GM12878 (cell line): Measurements from ENCODE around the gene PRKN.

ENCODE experiments used
- CTCF ChIP-seq, 3 experiments: IDR thresholded peaks in 2 of 3; conservative IDR thresholded peaks in 1 of 3; 2 replicates each; pipeline ENCODE4 v1.5.1; 2011; ENCODE audit warnings: low read depth in 3 of 3, low read length in 3 of 3, mild to moderate bottlenecking in 3 of 3, control low read depth in 2 of 3, moderate library complexity in 2 of 3, inconsistent platforms in 1 of 3, mixed read lengths in 1 of 3; ENCODE audit not compliant: control insufficient read depth in 2 of 3, insufficient read depth in 1 of 3; ENCODE audit errors: extremely low read depth in 1 of 3
- EP300 ChIP-seq, 2 experiments: fragments of 150-350 bp in 1 of 2; IDR thresholded peaks; 2 replicates each; pipeline ENCODE4 v1.6.1; 2011 to 2012; ENCODE audit warnings: low read depth in 2 of 2, low read length in 2 of 2, borderline replicate concordance in 1 of 2, improper control_type of control experiment in 1 of 2, inconsistent platforms in 1 of 2; ENCODE audit not compliant: control insufficient read depth in 1 of 2
- FOXM1 ChIP-seq: IDR thresholded peaks from 2 replicates; pipeline ENCODE4 v1.6.1; 2012; ENCODE audit warnings: low read depth, mild to moderate bottlenecking, inconsistent platforms, low read length, moderate library complexity
- GABPA ChIP-seq: IDR thresholded peaks from 2 replicates; pipeline ENCODE4 v1.6.1; 2014; ENCODE audit warnings: antibody characterized with exemption, low read depth, mild to moderate bottlenecking, inconsistent platforms
- NFXL1 ChIP-seq: fragments of 450-650 bp; IDR thresholded peaks from 2 replicates; pipeline ENCODE4 v1.6.1; 2017; ENCODE audit warnings: antibody characterized with exemption, mild to moderate bottlenecking, borderline replicate concordance
- TAF1 ChIP-seq: IDR thresholded peaks from 2 replicates; pipeline ENCODE4 v1.6.1; 2011; ENCODE audit warnings: mild to moderate bottlenecking, low read depth, low read length, borderline replicate concordance

DNA sequence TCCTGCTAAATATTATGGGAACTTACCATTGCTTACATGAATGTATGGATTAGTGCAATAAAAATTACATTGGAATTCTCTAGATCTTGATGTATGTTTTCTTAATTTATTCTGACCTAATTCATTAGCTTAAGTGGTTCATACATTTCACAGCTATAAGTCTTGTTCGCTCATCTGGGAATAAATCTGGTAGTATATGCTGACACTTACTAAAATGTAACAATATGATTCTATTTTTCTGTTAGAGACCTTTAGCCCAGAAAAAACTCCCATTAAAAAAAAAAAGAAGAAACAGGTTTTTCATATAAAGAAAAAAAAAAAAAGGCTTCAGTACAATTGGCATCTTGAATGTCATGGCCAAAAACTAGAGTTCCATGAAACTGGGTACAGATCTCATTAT, 1059.6 kb downstream of the PRKN start:
- TF ChIP-seq CTCF (IDR thresholded peaks at IDR 0.05 in 2 of 3, conservative IDR thresholded peaks at IDR 0.05 in 1 of 3; ENCODE audit: control insufficient read depth in 2 of 3, extremely low read depth in 1 of 3, insufficient read depth in 1 of 3, low read depth in 3 of 3, low read length in 3 of 3) (no peak), EP300 (IDR thresholded peaks at IDR 0.05; ENCODE audit: borderline replicate concordance in 1 of 2, control insufficient read depth in 1 of 2, low read depth in 2 of 2, low read length in 2 of 2) (no peak), TAF1 (no peak), FOXM1 (no peak), NFXL1 (no peak), GABPA (no peak)
